GM21526 (cell line): ENCODE results near the gene CAMK2G.
"Not testable (repeated sequence)": the region's sequence is repeated elsewhere in the genome, so short reads cannot be mapped to it uniquely, and the experiment has no call there.

Experiments
- ATAC-seq: cut with Tn5 transposase; IDR thresholded peaks from one replicate; pipeline ENCODE4 v1.9.1; 2021; ENCODE audit warnings: moderate library complexity; ENCODE audit not compliant: unreplicated experiment, low FRiP score

Gene CAMK2G

GRCh38 chr10:73905256-73906020 lies 31.1 kb upstream of the CAMK2G start:
- ATAC-seq: no peak

GRCh38 chr10:73902351-73902750 lies 28.0 kb upstream of the CAMK2G start:
- no peak for ATAC-seq

- no peak for ATAC-seq
Measured at GRCh38 chr10:73901261-73901660, 26.9 kb upstream of the CAMK2G start.

- ATAC-seq: no peak
Measured at GRCh38 chr10:73900064-73900463, 25.7 kb upstream of the CAMK2G start.

DNA sequence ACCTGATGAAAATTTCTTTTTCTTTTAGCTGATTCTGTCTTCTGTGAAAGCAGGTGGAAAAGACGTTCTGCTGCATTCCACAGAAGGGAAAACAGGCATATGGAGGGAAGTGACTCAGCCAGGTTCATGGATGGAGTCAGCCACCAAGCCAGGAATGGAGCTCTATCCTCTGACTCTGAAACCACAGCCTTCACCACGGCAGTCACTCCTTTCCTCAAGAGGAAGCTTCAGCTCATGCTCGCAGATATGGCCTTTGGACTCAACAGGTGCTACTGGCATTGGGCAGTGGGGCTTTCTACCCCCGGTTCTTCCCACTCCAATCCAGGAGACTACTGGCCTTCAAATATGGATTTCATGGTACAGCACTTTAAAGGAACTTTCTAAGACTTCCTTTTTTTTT lies 25.1 kb upstream of the CAMK2G start:
- no peak for ATAC-seq

GRCh38 chr10:73898730-73899410 lies 24.5 kb upstream of the CAMK2G start:
- ATAC-seq: no peak

DNA sequence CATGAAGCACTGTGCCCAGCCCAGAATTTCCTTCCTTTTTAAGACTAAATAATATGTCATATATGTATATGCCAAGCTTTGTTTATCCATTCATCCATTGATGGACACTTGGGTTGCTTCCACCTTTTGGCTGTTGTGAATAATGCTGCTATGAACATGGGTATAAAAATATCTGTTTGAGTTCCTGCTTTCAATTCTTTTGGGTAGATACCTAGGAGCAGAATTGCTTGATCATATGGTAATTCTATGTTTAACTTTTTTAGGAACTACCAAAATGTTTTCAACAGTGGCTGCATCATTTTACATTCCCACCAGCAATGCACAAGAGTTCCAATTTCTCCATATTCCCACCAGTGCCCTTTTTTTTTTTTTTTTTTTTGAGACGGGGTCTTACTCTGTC lies 23.3 kb upstream of the CAMK2G start:
- ATAC-seq: no peak

DNA sequence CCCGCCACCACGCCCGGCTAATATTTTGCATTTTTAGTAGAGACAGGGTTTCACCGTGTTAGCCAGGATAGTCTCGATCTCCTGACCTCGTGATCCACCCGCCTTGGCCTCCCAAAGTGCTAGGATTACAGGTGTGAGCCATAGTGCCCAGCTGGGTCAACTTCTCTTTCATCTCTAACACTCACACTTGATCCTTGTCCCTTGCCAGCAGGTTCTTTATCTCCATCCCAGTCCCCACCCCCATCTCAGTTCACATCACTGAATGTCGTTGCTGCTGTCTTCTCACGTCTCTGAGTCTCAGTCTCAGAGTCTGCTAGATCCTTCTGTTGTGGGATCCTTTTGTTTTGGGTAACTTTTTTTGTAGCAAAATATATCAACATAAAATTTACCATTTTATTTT lies 21.0 kb upstream of the CAMK2G start:
- ATAC-seq: not testable (repeated sequence)

DNA sequence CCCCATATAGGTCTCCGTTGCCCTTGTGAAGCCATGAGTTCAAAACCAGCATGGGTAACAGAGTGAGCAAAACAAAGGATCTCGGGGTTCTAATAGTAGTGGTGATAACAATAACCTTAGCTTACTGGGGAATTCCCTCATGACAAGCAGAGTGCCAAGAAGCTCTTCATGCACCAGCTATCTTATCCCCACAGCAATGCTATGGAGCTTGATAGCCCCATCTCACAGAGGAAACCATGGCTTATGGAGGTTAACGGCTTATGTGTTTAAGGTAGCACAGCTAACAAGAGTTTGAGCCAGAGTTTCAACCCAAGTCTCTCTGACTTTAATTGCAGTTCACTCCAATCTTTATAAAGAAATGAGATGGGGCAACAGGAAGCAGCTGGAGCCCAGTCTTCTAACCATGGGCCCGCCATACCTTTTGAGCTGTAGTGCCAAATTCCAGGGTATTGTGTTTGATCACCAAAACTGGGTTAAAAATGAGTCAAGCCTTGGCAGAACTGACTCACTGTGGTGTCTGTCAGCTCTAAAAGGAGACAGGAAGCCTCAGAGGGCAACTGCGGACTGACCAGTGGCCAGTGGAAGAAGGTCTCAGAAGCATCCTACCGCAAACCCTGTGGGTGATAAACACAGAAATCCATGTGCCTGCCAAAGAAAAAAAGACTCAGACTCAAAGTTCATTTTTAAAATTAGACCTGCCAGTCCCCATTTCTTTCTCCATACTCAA lies 20.1 kb upstream of the CAMK2G start:
- ATAC-seq: no peak

GRCh38 chr10:73893426-73893825 lies 19.1 kb upstream of the CAMK2G start:
- no peak for ATAC-seq

- ATAC-seq: no peak
Measured at GRCh38 chr10:73892310-73893030, 18.1 kb upstream of the CAMK2G start.

DNA sequence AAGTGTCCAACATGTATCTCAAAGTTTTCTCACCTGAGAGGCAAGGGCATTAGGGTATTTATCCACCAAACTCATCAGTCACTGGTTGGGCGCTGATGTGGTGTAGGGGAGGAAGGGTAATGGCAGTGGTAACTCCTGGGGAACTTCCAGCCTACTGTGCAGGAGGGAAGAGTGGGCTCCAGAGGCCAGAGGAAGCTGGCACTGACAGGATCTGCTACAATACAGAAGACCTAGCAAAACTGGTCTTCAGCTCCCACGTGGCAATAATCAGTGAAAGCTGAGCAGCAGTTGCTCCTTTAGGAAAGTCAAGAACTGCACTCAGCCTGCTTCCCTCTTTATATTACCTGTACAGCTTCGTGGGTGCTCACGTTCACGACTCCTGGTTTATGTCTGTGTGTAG lies 17.2 kb upstream of the CAMK2G start:
- no peak for ATAC-seq

DNA sequence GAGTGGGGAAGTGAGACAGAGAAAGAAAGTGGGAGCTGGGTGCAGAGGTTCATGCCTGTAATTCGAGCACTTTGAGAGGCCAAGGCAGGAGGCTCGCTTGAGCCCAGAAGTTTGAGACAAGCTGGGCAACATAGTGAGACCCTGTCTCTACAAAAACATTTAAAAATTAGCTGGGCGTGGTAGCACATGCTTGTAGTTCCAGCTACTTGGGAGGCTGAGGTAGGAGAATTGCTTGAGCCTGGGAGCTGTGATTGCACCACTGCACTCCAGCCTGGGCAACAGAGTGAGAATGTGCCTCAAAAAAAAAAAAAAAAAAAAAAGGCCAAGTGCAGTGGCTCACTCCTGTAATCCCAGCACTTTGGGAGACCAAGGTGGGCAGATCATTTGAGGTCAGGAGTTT lies 16.5 kb upstream of the CAMK2G start:
- ATAC-seq: not testable (repeated sequence)

DNA sequence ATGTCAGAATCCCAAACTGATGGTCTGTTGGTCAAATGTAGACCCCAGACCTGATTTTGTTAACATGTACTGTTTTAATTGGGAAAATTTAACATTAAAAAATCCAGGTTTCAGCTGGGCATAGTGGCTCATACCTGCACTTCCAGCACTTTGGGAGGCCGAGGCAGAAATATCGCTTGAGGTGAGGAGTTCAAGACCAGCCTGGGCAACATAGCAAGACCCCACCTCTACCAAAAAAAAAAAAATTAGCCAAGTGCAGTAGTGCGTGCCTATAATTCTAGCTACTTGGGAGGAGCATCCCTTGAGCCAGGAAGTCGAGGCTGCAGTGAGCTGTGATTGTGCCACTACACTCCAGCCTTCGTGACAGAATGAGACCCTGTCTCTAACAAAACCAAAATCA lies 15.9 kb upstream of the CAMK2G start:
- ATAC-seq: no peak

DNA sequence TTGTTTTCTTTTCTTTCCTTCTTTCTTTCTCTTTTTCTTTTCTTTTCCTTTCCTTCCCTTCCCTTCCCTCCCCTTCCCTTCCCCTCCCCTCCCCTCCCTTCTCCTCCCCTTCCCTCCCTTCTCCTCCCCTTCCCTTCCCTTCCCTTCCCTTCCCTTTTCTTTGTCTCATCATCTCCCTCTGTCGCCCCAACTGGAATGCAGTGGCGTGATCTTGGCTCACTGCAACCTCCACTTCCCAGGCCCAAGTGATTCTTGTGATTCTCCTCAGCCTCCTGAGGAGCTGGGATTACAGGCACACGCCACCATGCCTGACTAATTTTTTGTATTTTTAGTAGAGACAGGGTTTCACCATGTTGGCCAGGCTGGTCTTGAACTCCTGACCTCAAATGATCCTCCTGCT lies 15.1 kb upstream of the CAMK2G start:
- not testable (repeated sequence) for ATAC-seq

DNA sequence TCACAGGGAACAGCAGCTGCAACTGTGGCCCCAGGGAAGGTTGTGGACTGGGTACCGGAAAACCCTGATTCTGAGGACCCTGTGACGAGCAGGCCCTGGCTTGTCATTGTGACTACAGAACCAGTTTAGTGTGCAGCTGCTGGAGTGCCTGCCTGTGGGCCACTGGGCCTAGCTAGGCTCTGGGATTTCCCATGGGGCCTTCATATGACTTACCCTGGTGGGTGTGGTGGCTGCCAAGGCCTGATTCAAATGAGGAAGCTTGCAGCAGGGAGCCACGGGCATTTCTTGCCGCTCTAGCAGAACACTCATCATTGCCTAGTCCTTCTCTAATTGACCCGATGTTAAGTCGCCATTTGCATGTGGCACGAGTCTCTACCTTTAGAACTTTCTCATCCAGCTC lies 14.7 kb upstream of the CAMK2G start:
- ATAC-seq: no peak

DNA sequence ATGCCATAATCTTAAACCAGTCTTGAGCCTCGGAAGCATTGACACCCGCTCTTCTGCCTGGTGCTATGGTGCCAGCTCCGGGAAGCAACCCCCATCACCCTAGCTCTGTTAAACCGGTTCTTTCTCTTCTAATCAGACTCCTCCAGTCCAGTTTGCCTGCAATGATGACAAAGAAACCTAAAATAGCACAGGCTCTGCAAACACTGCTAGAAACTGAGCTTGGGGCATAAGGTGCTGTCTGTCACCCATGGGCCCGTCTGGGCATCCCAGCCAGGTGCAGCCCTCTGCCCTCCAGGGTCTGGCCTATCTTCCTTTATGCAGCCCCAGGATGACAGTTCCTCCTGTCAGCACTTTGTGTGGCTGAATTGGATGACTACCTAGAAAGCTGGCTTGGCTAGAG lies 14.2 kb upstream of the CAMK2G start:
- ATAC-seq: no peak

DNA sequence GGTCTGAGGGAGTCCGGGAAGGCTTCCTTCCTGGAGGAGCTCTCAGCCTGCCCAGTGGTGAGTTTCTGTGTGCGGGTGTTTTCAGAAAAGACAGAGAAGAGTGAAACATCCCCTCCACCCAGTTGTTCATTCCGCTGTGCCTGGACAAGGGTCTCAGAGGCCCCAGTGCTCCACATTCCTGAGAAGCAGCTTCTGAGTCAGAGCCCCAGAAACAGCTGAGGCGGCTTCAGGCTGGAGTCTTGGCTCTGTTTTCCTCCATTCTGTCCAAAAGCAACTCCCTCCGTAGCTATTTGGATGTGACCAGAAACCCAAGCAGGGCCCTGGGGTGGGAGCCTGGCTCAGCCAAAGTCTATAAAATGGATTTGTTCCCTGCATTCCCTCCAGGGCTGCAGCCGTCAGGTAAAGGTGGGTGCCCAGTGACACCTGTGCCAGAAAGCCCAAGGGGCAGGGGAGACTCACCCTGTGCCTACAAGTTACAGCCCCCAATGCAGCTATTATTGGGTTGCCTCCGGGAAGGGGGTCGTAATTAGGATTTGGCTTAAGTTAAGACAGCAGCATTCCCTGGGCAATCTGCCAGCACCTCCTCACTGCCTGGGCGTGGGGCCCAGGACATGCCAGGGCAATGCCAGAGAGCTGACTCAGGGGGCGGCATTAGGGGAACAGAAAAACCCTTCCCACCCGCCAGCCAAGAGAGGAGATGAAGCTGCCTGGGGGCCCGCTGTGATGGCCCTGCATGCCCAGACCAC lies 13.1 kb upstream of the CAMK2G start:
- ATAC-seq: no peak

DNA sequence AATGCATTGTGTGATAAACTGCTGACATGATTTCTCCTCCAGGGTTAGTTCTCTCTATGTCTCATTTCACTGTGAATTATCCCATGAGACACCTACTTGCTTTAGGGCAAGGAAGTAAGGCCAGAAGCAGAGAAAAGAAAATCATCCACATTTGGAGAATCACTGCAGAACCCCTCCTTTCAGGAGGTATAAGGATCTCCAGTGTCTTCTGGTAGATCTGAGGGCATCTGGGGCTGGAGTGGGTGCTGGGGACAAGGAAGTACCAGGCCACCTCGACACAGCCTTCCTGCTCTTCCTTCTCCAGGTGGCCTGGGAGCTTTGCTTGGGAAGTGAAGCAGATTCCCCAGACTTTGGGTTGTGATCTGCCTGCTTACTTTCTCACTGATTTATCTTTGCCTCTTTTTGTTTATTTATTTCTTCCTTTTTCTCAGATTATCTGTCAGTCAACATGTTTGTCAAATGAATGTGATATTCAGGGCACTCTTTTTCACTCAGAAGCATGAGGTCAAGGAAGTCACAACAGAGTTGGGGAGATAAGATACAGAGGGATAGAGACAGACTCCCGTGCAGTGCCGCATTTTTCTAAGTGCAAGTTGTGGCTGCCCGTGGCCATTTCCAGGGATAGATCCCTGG lies 12.4 kb upstream of the CAMK2G start:
- ATAC-seq: no peak

DNA sequence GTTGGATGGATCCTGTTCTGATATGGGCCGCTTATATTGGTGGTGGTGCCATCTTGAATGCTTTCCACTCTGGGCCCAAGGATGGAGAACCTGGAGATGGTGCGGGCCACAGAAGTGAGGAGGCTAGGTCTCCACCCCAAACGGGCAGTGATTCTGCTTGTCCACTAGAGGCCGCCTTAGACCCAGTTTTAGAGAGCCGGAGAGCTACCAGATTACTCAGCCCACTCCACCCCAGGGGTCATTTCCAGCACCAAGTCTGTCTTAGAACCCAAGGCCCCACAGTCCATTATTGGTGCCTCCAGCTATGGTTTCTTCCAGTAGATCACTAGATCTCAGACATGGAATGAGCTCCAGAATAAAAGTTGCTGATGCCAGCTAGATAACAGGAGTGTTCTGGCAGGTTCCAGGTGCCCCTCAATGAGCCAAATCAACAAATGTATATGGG lies 11.8 kb upstream of the CAMK2G start:
- ATAC-seq: no peak
